ENCODE data around the gene CIAO2A.
"Not testable (repeated sequence)": the region's sequence is repeated elsewhere in the genome, so short reads cannot be mapped to it uniquely, and the experiment has no call there.

The CIAO2A gene, protein sequence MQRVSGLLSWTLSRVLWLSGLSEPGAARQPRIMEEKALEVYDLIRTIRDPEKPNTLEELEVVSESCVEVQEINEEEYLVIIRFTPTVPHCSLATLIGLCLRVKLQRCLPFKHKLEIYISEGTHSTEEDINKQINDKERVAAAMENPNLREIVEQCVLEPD

GRCh38 chr15:64093627-64094417 is at the start of gene CIAO2A:
Gene CIAO2A (minus strand): TSS chr15:64093838. CDS start chr15:64093768, 70 bp downstream.
- DNase-seq, result peak; percentile 87

DNA sequence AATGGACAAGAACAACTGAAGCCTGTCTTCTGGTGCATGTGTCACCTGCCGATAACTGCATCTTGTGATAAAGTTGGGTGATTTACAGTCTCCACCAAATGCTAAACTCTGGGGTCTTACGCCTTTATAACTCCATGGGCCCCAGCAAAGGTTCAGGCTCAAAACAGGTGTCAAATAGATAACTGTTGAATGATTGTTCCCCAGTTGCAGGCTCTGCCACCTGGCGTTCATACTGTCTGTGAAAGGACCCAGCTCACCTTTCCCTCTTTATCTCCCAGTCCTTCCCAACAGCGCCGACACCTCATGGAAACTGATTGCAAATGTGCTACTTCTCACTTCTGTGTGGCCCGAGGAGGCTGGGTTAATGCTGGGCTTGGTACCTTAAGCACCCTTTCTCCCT is 49.6 kb upstream of the CIAO2A start:
- no peak for DNase-seq

GRCh38 chr15:64141798-64142512 is 48.3 kb upstream of the CIAO2A start:
- DNase-seq, result no peak

- DNase-seq, result no peak
Measured at GRCh38 chr15:64138331-64138941, 44.8 kb upstream of the CIAO2A start.

- no peak for DNase-seq
Measured at GRCh38 chr15:64137226-64137833, 43.7 kb upstream of the CIAO2A start.

DNA sequence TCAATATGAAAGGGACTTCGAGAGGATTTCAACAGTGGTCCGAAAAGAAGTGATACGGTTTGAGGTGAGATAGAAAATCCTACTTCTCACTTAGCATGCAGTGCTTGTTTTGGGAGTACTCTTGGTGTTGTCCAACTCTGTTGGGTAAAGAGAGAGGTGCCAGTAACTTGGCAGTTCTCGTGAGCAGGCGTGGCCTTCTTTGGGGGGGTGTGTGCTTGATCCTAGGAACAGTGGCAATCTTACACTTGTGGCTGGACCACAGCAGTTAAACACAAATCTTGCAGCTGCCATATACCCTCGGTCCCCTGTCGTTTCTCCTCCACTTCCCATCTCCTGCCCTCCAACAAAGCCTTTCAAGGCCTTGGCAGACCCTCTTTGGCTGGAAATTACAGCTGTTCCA is 42.7 kb upstream of the CIAO2A start:
- DNase-seq, result no peak

DNA sequence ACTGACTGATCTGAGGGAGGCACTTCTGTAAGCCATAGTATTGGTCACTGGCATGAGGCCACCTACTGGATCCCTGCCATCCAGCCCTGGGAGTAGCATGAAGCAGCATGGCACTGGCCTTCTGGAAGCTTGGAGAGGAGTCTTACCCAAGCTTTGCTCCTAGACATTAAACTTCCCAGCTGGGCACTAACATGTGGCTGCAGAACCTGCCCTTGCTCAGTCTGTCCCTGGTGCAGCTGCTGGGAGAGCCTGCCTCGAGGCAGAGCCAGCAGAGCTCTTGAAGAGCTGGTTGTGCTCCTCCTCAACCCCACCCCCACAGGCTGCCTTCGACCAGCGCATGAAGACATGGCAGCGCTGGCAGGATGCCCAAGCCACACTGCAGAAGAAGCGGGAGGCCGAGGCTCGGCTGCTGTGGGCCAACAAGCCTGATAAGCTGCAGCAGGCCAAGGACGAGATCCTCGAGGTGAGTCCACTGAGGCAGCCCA is 40.7 kb upstream of the CIAO2A start:
- no peak for DNase-seq

DNA sequence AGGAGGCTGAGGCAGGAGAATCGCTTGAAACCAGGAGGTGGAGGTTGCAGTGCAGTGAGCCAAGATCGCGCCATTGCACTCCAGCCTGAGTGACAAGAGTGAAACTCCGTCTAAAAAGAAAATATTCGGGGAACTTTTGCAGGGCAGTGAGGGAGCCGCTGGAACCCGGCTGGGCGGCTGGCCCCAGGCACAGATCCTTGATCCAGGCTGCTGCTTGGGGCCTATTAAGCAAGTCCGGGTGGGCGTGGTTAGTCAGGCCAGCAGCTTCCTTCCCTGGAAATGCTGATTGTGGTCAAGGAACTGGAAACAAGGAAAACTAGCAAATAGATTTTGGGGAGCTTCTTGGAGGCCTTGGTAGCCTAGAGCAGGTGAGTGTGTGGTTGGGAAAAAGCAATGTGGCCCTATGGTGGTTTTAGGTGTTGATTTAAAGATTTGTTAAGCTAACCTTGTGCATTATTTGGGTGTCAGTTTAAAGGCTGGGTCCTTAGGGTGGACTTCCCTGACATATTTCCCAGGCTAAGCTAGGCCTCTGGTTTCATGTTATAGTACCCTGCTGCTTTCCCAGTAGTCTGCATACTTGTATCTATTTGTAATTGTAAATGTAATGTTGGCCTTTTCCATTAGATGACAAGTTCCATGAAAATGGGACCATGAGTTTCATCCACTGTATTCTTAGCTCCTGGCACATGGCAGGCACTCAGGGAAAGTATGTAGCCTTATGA is 40.1 kb upstream of the CIAO2A start:
- DNase-seq, result no peak

- DNase-seq, result no peak
Measured at GRCh38 chr15:64132217-64132616, 38.6 kb upstream of the CIAO2A start.

- no peak for DNase-seq
Measured at GRCh38 chr15:64131547-64131946, 37.9 kb upstream of the CIAO2A start.

- DNase-seq, result no peak
Measured at GRCh38 chr15:64130159-64130558, 36.5 kb upstream of the CIAO2A start.

- no peak for DNase-seq
Measured at GRCh38 chr15:64127521-64128270, 34.1 kb upstream of the CIAO2A start.

GRCh38 chr15:64125978-64126377 is 32.3 kb upstream of the CIAO2A start:
- no peak for DNase-seq

- DNase-seq, result no peak
Measured at GRCh38 chr15:64122936-64123351, 29.3 kb upstream of the CIAO2A start.

DNA sequence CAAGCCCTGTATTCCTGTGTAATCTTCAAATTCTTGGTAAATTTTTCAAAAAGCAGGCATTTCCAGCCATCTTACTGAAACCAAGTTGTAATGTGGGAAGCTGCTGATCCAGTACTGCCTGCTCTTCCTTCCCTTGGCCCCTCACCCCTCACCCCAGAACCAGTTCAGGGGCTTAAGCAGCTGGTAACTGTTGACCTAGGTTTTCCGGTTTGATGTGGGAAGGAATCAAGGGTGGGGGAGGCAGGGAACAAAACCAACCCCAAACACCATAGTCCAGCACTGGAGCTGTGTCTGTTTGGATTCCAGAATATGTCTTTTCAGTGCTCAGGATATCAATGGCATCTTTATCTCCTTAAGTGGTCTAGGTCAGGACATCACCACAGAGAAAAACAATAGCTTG is 28.8 kb upstream of the CIAO2A start:
- DNase-seq, result no peak

DNA sequence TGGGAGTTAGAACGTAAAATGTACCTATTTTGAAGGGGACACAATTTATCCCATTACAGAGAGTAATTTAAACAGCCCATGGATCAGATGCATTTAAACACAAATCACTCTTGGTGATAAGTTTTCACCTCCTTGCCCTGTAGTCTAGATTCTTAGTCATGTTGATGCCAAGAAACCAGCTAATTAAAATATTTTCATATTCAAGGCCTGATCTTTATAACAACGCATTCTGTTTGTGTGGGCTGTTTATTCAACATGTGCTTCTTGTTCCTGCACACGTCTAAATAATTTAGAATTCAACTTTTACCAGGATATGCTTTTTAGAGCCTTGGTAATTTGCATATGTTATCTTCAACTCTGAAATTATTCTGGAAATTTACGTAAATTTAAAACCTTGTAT is 28.0 kb upstream of the CIAO2A start:
- DNase-seq, result no peak

DNA sequence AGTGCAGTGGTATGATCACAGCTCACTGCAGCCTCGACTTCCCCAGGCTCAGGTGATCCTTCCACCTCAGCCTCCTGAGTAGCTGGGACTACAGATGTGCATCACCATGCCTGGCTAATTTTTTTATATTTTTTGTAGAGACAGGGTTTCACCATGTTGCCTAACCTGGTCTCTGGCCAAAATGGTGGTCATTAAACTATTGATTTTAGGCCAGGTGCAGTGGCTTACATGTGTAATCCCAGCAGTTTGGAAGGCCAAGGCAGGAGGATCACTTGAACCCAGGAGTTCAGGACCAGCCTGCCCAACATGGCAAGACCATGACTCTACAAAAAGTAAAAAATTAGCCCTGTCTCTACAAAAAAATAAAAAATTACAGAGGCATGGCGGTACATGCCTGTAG is 26.7 kb upstream of the CIAO2A start:
- DNase-seq, result not testable (repeated sequence)

DNA sequence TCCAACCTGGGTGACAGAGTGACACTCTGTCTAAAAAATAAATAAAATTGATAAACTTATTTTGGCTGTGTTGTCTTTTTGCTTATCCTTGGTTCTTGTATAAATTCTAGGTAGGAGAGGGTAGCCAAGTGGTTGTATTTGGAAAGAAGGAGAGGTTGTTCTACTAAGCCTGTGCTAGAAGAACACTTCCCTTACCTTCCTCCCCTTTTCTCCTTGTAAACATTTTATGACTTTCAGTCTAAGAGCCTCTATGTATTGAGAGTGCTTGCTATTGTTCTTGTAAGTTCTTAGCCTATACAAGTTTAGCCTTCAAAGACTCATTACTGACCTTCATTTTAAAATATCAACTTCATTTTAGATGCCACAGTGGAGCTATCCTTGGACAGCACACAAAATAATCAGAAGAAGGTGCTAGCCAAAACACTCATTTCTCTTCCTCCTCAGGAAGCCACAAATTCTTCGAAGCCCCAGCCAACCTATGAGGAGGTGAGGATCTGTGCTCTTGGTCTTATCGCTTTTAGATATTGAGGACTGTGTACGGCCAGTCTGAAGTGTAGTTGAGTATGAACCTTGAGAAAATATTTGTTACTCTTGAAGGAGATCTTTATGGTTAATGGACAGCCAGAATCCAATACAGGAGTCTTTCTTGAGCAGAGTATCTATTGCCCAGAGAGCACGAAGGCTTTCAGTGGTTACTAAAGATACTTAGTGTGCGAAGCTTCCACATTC is 24.3 kb upstream of the CIAO2A start:
- DNase-seq, result no peak

DNA sequence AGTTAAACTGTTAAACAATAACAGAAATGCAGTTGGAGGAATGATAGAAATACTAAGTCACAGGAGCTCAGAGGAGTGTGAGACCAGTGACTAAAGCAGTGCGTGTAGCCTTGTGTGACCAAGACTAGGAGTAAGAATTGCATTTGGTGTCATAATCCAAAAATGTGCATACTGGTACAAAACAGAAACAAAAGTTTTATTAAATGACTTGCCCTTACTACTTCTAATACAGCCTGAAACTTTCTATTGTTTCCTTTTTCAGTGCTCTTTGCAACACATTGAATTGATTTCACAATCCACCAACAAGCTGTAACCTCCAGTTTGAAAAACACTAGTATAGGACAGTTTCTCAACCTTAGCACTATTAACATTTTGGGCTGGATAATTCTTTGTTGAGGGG is 19.3 kb upstream of the CIAO2A start:
- no peak for DNase-seq

- no peak for DNase-seq
Measured at GRCh38 chr15:64112073-64112772, 18.6 kb upstream of the CIAO2A start.

Data from NCI-H2081 treated with DMSO at 0.1 percent for 48 hours (cell line).